HG02678 (cell line): ENCODE results near the gene CORO7.
"Not testable (repeated sequence)": the region's sequence is repeated elsewhere in the genome, so short reads cannot be mapped to it uniquely, and the experiment has no call there.

ENCODE experiments used
- ATAC-seq: cut with Tn5 transposase; IDR thresholded peaks from one replicate; pipeline ENCODE4 v1.9.1; 2021; ENCODE audit warnings: mild to moderate bottlenecking, moderate library complexity; ENCODE audit not compliant: unreplicated experiment

CORO7 gene

GRCh38 chr16:4340443-4340842, 76.0 kb downstream of the CORO7 start:
- ATAC-seq: no peak

DNA sequence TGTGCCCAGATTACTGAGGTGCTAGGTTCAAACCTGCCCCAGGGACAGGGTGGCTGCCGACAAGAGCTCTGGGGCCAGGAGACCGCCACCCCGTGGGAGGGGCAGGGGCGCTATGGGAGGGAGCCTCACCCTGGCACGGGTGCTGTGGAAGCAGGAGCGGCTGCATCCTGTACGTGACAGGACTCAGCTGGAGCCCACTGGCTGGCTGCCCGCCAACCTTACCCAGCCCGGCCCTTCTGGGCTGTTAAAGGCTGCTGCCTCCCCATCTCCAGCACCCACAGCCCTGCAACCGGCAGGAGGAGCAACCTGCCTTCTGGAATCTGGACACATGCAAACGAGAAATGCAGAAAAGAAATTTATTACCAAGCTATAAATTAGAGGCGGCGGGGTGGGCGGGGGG, 76.5 kb downstream of the CORO7 start:
- no peak for ATAC-seq

DNA sequence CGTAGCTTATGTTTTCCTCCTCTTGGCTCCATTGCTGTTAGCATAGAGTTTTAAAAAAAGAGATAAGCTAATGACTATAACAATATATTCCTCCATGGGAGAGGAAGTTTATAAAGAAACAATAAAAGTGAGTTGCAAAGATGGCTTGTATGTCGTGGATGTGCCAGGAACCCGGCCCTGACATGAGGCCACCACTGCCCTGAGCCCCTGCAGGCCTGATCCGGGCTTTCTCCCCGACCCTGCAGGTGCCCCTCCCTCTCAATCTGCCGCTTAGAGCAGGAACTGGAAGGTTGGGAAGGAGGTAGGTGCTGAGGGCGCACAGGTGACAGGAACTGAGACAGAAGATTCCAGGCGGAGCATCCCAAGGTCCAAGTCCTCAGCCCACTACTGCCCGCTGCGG, 76.9 kb downstream of the CORO7 start:
- ATAC-seq: no peak

DNA sequence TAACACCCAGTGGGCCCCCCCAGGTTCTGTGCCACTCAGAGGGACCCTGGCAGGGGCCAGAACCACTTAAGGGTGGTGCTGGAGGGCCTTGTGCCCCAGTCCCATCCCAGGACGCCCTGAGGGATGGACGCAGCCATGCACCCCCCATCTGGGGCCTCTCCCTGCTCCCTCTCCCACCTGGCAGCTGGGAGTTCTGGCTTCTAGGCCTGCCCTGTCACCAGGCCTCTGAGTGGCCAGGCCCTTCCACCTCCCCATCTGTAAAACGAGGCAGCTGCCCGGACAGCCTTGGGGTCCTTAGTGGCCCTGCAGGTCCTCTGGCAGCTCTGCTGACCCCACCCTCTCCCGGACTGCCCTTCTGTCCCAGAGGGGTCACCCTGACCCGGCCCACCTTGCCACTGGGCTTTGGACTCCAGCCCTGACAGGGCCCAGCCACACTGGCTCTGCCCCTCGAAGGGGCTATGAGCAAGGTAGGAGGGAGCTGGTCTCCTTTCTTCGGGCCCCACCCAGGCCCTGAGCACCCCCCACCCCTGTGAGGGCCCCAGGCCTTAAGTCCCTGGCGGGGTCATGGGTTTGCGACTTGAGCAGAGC, 77.6 kb downstream of the CORO7 start:
- no peak for ATAC-seq

- no peak for ATAC-seq
Observed at GRCh38 chr16:4338125-4338582, 78.2 kb downstream of the CORO7 start.

- no peak for ATAC-seq
Observed at GRCh38 chr16:4337540-4338088, 78.8 kb downstream of the CORO7 start.

DNA sequence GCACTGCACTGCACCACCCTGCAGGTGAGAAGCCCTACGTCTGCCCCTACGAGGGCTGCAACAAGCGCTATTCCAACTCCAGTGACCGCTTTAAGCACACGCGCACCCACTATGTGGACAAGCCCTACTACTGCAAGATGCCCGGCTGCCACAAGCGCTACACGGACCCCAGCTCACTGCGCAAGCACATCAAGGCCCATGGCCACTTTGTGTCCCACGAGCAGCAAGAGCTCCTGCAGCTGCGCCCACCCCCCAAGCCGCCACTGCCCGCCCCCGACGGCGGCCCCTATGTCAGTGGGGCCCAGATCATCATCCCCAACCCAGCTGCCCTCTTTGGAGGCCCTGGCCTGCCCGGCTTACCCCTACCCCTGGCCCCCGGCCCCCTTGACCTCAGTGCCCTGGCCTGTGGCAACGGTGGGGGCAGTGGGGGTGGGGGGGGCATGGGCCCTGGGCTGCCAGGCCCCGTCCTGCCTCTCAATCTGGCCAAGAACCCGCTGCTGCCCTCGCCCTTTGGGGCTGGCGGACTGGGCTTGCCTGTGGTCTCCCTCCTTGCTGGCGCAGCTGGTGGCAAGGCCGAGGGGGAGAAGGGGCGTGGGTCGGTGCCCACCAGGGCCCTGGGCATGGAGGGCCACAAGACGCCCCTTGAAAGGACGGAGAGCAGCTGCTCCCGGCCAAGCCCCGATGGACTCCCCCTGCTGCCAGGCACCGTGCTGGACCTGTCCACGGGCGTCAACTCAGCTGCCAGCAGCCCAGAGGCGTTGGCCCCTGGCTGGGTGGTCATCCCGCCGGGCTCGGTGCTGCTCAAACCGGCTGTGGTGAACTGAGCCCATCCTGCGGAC, 79.5 kb downstream of the CORO7 start:
- no peak for ATAC-seq

GRCh38 chr16:4334724-4335495, 81.5 kb downstream of the CORO7 start:
- ATAC-seq: no peak

DNA sequence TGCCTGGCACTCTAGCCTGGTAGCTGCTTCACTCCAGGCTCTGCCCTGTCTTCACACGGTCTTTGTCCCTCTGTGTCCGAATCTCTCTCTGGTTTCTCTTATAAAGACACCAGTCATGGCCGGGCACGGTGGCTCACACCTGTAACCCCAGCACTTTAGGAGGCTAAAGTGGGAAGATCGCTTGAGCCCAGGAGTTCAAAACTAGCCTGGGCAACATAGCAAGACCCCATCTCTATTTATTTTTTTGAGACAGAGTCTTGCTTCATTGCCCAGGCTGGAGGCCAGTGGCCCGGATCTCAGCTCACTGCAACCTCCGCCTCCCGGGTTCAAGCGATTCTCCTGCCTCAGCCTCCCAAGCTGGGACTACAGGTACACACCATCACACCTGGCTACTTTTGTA, 82.7 kb downstream of the CORO7 start:
- ATAC-seq: not testable (repeated sequence)

- ATAC-seq: no peak
Observed at GRCh38 chr16:4333308-4333638, 83.1 kb downstream of the CORO7 start.

- ATAC-seq: no peak
Observed at GRCh38 chr16:4332623-4333307, 83.6 kb downstream of the CORO7 start.

DNA sequence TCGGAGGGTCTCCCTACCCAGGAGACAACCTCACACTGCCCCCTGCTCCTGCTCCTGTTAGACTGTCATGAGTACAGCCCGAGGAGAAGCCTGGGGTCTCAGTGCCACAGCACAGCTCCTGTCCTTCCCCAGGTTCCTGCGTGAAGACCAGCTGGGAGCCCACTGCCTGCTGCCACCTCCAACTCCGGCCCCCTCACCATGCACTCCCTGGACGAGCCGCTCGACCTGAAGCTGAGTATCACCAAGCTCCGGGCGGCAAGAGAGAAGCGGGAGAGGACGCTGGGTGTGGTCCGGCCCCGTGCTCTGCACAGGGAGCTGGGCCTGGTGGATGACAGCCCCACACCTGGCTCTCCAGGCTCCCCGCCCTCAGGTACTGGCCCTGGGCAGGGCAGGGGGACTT, 84.3 kb downstream of the CORO7 start:
- no peak for ATAC-seq

- ATAC-seq: peak; percentile 43
Observed at GRCh38 chr16:4330277-4330874, 86.0 kb downstream of the CORO7 start.

DNA sequence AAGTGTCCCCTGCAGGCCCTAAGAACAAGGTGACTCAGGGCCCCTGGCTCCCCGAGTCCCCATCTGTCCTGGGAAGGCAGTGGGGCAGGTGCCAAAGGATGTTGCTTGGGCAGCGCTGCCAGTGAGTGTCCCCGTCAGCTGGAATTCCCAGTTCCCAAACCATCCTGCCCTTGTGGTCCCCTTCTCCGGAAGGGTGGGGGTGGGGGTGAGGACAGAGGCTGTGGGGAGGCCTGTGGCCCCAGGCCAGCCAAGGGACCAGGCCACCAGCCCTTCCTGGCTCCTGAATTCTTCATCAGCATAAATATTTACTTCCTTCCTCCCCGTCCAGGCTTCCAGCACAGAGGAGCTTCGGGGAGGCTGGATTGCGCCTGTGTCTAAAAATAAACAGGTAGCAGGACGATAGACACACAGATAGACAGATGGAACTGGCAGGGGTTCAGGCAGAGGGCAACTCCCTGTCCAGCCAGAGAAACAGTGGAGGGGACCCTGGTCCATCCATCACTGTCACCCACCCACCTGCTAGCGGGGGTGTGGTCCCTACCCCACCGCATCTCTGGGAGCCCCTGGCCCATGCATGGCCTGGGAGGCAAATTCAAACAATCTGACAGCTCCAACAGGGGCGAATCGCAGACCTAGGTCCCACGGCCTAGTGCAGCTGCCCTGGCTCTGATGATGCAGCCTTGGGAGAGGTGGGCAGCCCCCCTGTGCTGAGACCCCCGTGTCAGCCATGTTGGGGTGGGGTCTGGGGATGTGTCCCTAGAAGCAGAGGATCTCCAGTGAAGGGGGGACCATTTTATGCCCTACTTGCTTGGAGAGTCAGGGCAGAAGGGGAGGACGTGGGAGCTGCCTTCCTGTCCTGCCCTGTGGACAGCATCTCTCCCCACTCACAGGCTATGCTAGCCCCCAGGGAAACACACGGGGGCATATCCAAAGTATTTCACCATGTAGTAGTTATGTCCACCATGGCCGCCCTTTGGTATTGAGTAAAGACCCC, 87.3 kb downstream of the CORO7 start:
- no peak for ATAC-seq

DNA sequence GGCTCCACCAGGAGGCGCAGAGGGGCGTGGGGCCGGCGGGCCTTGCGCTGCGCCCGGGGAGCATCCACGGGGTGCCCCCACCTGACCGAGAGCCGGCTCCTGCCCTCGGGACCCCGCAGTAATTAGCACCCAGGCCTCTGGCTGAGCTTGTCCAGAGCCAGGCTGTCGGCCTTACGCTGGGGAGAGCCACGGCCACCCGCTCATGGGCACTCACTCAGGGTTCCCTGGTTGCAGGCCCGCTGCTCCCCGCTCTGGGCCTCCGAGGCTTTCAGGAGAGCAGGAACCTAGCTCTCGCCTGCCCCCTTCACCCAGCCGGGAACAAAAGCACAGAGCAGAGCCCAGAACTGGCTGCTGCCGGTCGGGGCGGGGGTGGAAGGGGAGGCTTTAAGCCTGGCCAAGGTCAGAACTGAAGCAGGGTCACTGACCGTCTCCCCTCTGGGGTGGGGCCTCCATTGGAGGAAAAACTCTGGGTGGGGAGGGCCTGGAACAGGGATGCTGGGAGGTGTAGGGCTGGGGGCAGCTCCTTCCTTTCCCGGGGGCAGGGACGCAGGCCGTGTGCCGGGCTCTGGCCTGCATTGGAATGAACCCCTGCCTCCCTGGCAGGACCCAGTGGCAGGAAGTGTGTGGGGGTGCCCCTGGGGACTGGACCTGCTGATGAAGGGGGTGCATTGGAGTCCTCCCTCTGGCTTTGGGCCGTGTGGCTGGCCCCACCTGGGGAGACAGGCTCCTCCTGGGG, 88.2 kb downstream of the CORO7 start:
- ATAC-seq: no peak

DNA sequence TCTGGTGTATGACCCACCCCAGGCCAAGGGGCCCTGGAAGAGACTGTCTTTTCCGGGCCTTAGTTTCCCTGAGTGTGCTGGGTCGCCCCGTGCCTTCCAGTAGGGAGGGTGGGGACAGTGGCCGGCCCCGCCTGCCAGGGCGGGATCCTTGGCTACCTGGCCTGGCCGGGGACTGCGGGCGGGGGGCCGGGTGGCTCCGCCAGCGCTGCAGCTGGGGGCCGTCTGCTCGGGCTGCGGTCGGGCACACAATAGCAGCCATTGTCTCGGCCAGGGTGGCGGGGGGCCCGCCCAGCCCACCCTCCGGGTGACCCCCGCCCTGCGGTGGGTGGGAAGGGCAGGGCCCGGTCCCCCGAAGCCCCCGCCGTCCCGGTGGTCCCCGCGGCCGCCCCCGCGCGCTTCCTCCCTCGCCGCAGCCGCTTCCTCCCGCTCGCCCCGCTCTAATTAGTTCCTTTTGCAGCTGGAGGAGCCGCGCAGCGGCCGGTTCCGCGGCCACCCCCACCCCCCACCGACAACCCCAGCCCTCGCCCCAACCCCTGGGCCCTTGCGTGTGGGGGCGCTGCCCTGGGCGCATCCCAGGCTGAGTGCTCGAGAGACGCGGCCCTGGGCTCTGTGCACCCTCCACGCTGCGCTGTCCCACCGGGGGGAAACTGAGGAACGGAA, 88.9 kb downstream of the CORO7 start:
- ATAC-seq: no peak

- no peak for ATAC-seq
Observed at GRCh38 chr16:4325253-4325758, 91.1 kb downstream of the CORO7 start.
